Ascending aorta (tissue), 2 donors: ENCODE measurements around the gene STK11IP. TPM values are rescaled to one million over a fixed set of nuclear protein-coding genes. Genes with fewer than 3 reads are reported as not detected.

Experiments
- DNase-seq, 2 donors: peaks; one replicate each; pipeline ENCODE4 v3.0.0-alpha.2; 2019; ENCODE audit warnings: low spot score in 2 of 2
- H3K27ac ChIP-seq, 2 donors: fragments of 200-600 bp; sonication (generic); one replicate each; pipeline ENCODE4 v1.5.1; 2016 to 2017; ENCODE audit warnings: mild to moderate bottlenecking in 1 of 2
- H3K27me3 ChIP-seq: fragments of 200-600 bp; sonication (generic); one replicate; pipeline ENCODE4 v1.5.1; 2017
- H3K36me3 ChIP-seq, 2 donors: fragments of 200-600 bp; sonication (generic); one replicate each; pipeline ENCODE4 v1.5.1; 2016
- H3K4me1 ChIP-seq, 2 donors: fragments of 200-600 bp; sonication (generic); one replicate each; pipeline ENCODE4 v1.5.1; 2016 to 2017; ENCODE audit warnings: mild to moderate bottlenecking in 1 of 2
- H3K4me3 ChIP-seq, 2 donors: fragments of 200-600 bp; sonication (generic); one replicate each; pipeline ENCODE4 v1.5.1; 2016 to 2017; ENCODE audit warnings: mild to moderate bottlenecking in 1 of 2
- H3K9me3 ChIP-seq, 2 donors: fragments of 200-600 bp; sonication (generic); one replicate each; pipeline ENCODE4 v1.5.1; 2016
- intact Hi-C: fragments of 100-400 bp; cut with DNase I; formaldehyde crosslinking; loops from one replicate; pipeline ENCODE4 v1.15.1; 2023
- total RNA-seq: library from RNA; depleted of rRNA; stranded (reverse); fragments of >200 nt; gene quantifications from one replicate; pipeline ENCODE4 v1.1.0, GENCODE V29; 2016
- TF ChIP-seq, protein P1 (sequence below), 3 experiments: fragments of 200-600 bp in 2 of 3; fragments of 450-650 bp in 1 of 3; sonication (generic) in 2 of 3; IDR thresholded peaks; one replicate each; pipeline ENCODE4 v1.5.1; 2016 to 2019; ENCODE audit warnings: antibody characterized with exemption in 3 of 3, mild to moderate bottlenecking in 1 of 3, moderate library complexity in 1 of 3

STK11IP gene
- total RNA-seq, 1 donor from 2014 or later: 138 TPM

DNA sequence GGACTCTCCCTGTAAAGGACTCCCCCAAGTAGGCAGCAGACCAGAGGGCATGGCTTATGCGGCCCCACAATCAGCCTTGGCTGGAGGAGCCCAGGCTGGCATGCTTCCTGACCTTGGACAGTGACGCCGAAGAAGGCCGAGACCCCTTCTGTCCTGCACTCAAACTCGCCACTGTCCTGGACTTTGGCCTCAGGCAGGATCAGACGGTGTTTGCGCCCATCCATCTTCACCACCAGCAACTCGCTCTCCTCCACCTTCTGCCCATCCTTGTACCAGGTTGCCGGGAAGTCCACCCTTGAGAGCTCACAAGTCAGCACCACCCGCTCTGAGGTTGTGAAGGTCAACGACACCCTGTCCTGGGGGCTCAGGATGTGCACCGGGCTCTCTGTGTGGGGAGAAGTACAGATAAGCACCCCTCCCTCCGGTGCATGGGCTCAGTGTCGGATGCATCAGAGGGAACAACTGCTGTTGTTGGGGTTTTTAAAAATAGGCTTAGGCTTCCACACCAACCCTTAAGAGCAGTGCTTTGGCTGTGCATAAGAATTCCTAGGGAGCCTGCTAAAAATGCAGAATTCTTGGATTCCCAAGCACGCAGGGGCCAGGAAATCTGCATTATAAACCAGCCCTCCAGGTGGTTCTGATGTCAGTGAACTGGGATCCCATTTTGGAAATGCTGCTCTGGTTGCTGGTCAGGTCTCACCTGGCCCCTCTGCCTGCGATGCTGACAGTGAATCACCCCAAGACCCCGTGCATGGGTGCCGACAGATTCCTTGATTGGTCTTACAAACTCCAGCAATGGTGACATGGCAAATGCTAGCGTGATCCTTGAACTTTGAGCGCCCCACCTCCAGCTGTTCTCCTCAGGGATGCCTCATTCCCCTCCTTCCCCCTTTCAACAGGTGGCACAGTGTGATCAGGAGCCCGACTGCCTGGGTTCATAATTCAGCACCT lies 32.3 kb upstream of the STK11IP start:
- Histone ChIP-seq H3K27me3 (no peaks in the 10 kb centered on the region), H3K27ac (no peak overlapping the region), H3K9me3 (no peaks in the 10 kb centered on the region), H3K4me1 (peaks cover 0 to 5% of the 10 kb centered on the region in 2 donors), H3K4me3 (no peak overlapping the region), H3K36me3 (peaks cover 18 to 36% of the 10 kb centered on the region in 2 donors)
- intact Hi-C loops: no loop called here
- no peak for DNase-seq
- TF ChIP-seq, protein P1, sequence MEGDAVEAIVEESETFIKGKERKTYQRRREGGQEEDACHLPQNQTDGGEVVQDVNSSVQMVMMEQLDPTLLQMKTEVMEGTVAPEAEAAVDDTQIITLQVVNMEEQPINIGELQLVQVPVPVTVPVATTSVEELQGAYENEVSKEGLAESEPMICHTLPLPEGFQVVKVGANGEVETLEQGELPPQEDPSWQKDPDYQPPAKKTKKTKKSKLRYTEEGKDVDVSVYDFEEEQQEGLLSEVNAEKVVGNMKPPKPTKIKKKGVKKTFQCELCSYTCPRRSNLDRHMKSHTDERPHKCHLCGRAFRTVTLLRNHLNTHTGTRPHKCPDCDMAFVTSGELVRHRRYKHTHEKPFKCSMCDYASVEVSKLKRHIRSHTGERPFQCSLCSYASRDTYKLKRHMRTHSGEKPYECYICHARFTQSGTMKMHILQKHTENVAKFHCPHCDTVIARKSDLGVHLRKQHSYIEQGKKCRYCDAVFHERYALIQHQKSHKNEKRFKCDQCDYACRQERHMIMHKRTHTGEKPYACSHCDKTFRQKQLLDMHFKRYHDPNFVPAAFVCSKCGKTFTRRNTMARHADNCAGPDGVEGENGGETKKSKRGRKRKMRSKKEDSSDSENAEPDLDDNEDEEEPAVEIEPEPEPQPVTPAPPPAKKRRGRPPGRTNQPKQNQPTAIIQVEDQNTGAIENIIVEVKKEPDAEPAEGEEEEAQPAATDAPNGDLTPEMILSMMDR (IDR thresholded peaks at IDR 0.05): no peak

DNA sequence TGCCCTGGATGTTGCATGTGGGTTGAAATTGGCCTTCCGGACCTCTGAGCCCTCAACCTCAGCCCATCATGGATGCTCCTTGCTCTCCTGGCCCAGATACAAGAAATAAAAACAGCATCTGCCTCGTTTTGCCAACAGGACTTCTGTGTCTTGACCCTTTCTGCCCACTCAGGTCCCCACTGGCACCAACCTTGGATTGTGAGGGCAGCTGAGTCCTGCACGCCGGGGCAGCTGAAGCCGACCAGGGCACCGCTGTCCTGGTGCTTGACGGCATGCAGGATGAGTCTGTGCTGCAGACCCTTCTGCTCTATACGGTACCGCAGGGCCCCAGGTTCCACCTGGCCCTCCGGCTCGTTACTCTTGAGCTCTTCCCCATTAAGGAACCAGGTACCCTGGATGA lies 31.0 kb upstream of the STK11IP start:
- intact Hi-C loops: no loop called here
- TF ChIP-seq, protein P1 (IDR thresholded peaks at IDR 0.05): no peak
- Histone ChIP-seq H3K36me3 (peaks cover 18 to 36% of the 10 kb centered on the region in 2 donors), H3K27me3 (no peaks in the 10 kb centered on the region), H3K4me3 (no peak overlapping the region), H3K9me3 (no peaks in the 10 kb centered on the region), H3K4me1 (peaks cover 0 to 7% of the 10 kb centered on the region in 2 donors), H3K27ac (no peak overlapping the region)
- no peak for DNase-seq

DNA sequence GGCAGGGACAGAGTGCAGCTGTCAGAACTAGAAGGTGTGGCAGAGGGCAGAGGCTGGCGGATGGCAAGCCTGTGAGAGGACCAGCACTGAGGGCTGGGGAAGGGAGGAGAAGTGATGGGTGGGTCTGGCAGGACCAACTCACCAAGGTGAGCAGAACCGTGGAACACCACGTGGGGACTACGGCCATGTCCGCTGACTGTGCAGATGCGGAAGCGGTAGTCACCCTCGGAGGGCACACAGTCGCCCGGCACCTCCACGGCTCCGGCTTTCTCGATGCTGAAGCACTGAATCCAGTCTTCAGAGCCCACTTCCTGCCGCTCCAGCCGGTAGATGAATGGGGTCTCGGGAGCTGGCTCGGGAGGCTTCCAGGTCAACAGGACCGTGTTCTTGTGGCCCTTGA lies 30.5 kb upstream of the STK11IP start:
- TF ChIP-seq, protein P1 (IDR thresholded peaks at IDR 0.05): no peak
- intact Hi-C loops: no loop called here
- Histone ChIP-seq H3K36me3 (peaks cover 18 to 32% of the 10 kb centered on the region in 2 donors), H3K27ac (no peak overlapping the region), H3K27me3 (no peaks in the 10 kb centered on the region), H3K4me1 (peaks cover 0 to 12% of the 10 kb centered on the region in 2 donors), H3K4me3 (no peak overlapping the region), H3K9me3 (no peaks in the 10 kb centered on the region)
- no peak for DNase-seq

DNA sequence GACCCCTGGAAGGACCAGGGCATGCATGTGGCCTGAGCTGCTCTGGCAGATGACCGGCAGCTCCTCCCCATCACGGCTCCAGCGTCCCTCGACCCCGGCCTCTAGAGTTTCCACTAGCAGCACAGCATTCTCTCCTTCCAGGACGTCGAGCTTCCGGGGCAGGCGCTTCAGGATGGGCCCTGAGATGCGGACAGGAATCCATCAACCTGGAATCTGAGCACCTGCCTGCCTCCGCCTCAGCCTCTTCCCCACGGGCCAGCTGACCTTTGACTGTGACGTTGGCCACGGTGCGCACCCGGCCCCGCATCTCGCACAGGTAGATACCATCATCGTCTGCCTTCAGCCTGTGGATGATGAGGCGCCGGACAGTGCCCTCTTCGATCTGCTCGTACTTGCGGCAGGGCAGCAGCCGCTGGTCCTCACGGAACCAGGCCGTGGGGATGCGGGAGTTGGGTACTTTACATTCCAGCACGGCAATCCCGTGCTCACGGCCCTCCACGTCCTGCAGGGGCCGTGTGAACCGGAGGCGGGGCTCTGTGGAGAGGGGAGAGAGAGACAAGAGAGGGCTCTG lies 29.8 kb upstream of the STK11IP start:
- Histone ChIP-seq H3K27ac (no peak overlapping the region), H3K36me3 (peaks cover 16 to 24% of the 10 kb centered on the region in 2 donors)
- intact Hi-C loops: no loop called here

DNA sequence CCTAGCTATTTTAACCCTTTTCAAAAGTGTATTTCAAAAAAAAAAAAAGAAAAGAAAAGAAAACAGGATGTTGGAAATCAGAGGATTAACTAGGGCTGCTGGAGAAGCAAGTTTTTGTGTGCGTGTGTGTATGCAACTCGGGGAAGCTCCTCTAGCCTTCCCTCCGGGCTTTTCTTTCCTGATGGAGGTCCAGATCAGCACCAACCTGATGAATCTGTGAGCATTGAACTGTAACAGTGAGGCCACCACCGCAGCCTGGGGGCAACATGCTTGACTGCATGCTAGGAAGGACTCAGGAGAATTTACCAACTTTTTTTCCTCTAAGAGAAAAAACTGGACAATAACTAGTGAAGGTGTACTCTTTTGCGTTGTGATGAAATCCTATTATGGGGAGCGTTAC lies 28.6 kb upstream of the STK11IP start:
- no peak overlapping the region for H3K27ac ChIP-seq
- peaks cover 0 to 12% of the 10 kb centered on the region in 2 donors for H3K4me1 ChIP-seq
- H3K9me3 ChIP-seq: no peaks in the 10 kb centered on the region
- intact Hi-C loops: no loop called here
- H3K27me3 ChIP-seq: no peaks in the 10 kb centered on the region
- H3K4me3 ChIP-seq: no peak overlapping the region
- peaks cover 5 to 12% of the 10 kb centered on the region in 2 donors for H3K36me3 ChIP-seq
- TF ChIP-seq, protein P1 (IDR thresholded peaks at IDR 0.05): no peak
- DNase-seq: no peak

More for the DNA sequence above, 29.8 kb upstream of the STK11IP start:
- H3K27me3 ChIP-seq: no peaks in the 10 kb centered on the region
- H3K9me3 ChIP-seq: no peaks in the 10 kb centered on the region
- no peak overlapping the region for H3K4me3 ChIP-seq
- H3K4me1 ChIP-seq: peaks cover 0 to 12% of the 10 kb centered on the region in 2 donors
- TF ChIP-seq, protein P1 (IDR thresholded peaks at IDR 0.05): no peak
- DNase-seq: no peak
